Stimulated activated CD8-positive, alpha-beta memory T cell treated with anti-CD3 and anti-CD28 coated beads, Interleukin-7, amount 100 ng/mL, for 24 hours (primary cell): ENCODE data around the gene SGSM2.

ENCODE experiments used
- DNase-seq: peaks from one replicate; pipeline ENCODE4 v3.0.0-alpha.2; 2020; ENCODE audit warnings: low read depth

The SGSM2 gene

GRCh38 chr17:2336215-2336851, 968 bp upstream of the SGSM2 start, which contains the start of gene TSR1:
Gene TSR1, minus strand, starts transcription at chr17:2336457. Its CDS starts 30 bp downstream, at chr17:2336427.
- DNase-seq: peak; percentile 80

GRCh38 chr17:2337544-2338314, 428 bp downstream of the SGSM2 start:
- DNase-seq: no peak

- DNase-seq: no peak
These were observed 985 bp downstream of the SGSM2 start for GRCh38 chr17:2338315-2338657.

GRCh38 chr17:2343421-2343820, 6.1 kb downstream of the SGSM2 start:
- DNase-seq: no peak

- DNase-seq: no peak
These were observed 7.2 kb downstream of the SGSM2 start for GRCh38 chr17:2344528-2344927.

GRCh38 chr17:2346475-2346874, 9.2 kb downstream of the SGSM2 start:
- no peak for DNase-seq

- DNase-seq: no peak
These were observed 10.7 kb downstream of the SGSM2 start for GRCh38 chr17:2347805-2348685.

GRCh38 chr17:2351269-2351668, 14.0 kb downstream of the SGSM2 start:
- no peak for DNase-seq

- DNase-seq: no peak
These were observed 17.0 kb downstream of the SGSM2 start for GRCh38 chr17:2354311-2354710.

GRCh38 chr17:2357237-2357636, 19.9 kb downstream of the SGSM2 start:
- no peak for DNase-seq

GRCh38 chr17:2357931-2358434, 20.7 kb downstream of the SGSM2 start:
- no peak for DNase-seq

- no peak for DNase-seq
These were observed 23.9 kb downstream of the SGSM2 start for GRCh38 chr17:2361010-2361760.

GRCh38 chr17:2362016-2362415, 24.7 kb downstream of the SGSM2 start:
- DNase-seq: no peak

- DNase-seq: no peak
These were observed 25.1 kb downstream of the SGSM2 start for GRCh38 chr17:2362416-2362815.

GRCh38 chr17:2362881-2363280, 25.6 kb downstream of the SGSM2 start:
- DNase-seq: no peak

- DNase-seq: no peak
These were observed 26.0 kb downstream of the SGSM2 start for GRCh38 chr17:2363318-2363717.

- DNase-seq: no peak
These were observed 26.8 kb downstream of the SGSM2 start for GRCh38 chr17:2363851-2364762.

GRCh38 chr17:2364763-2365116, 27.4 kb downstream of the SGSM2 start:
- DNase-seq: no peak

GRCh38 chr17:2365132-2365531, 27.8 kb downstream of the SGSM2 start:
- no peak for DNase-seq

- DNase-seq: no peak
These were observed 29.6 kb downstream of the SGSM2 start for GRCh38 chr17:2366747-2367494.
